HepG2 (cell line): ENCODE results near the gene RAB3D. TPM values are rescaled to one million over a fixed set of nuclear protein-coding genes. Genes with fewer than 3 reads are reported as not detected.

Experiments
- DMTF1 ChIP-seq: sonication (generic); formaldehyde crosslinking; IDR thresholded peaks from 2 replicates; pipeline ENCODE4 v1.4.0; 2020; ENCODE audit warnings: mild to moderate bottlenecking, missing genetic modification reagents
- DRAP1 ChIP-seq: IDR thresholded peaks from 2 replicates; pipeline ENCODE4 v1.6.1; 2016; ENCODE audit warnings: missing genetic modification reagents, missing compliant biosample characterization
- EED ChIP-seq: sonication (generic); formaldehyde crosslinking; IDR thresholded peaks from 2 replicates; pipeline ENCODE4 v1.5.0; 2020; ENCODE audit warnings: mild to moderate bottlenecking, missing genetic modification reagents
- ELF1 ChIP-seq: sonication (generic); formaldehyde crosslinking; IDR thresholded peaks from 2 replicates; pipeline ENCODE4 v1.4.0; 2020; ENCODE audit warnings: missing genetic modification reagents
- FUBP1 ChIP-seq: sonication (generic); formaldehyde crosslinking; IDR thresholded peaks from 2 replicates; pipeline ENCODE4 v1.5.1; 2020; ENCODE audit warnings: missing genetic modification reagents, mild to moderate bottlenecking, borderline replicate concordance
- NFKBIZ ChIP-seq: IDR thresholded peaks from 2 replicates; pipeline ENCODE4 v1.6.1; 2018; ENCODE audit warnings: missing genetic modification reagents, missing compliant biosample characterization
- NFYB ChIP-seq: sonication (generic); formaldehyde crosslinking; IDR thresholded peaks from 2 replicates; pipeline ENCODE4 v1.4.0; 2020; ENCODE audit warnings: missing genetic modification reagents
- PCBP2 ChIP-seq: fragments of 200-400 bp; formaldehyde crosslinking; optimal IDR thresholded peaks from 2 replicates; pipeline ENCODE3; 2018; ENCODE audit warnings: low read length, low read depth; ENCODE audit not compliant: poor library complexity, severe bottlenecking
- SRSF9 ChIP-seq: fragments of 200-400 bp; formaldehyde crosslinking; IDR thresholded peaks from 2 replicates; pipeline ENCODE4 v1.6.1; 2018; ENCODE audit warnings: borderline replicate concordance, mild to moderate bottlenecking, low read depth, low read length; ENCODE audit not compliant: insufficient read depth, poor library complexity, severe bottlenecking
- TCF7 ChIP-seq: sonication (generic); IDR thresholded peaks from 2 replicates; pipeline ENCODE4 v1.6.1; 2016; ENCODE audit warnings: antibody characterized with exemption, low read depth
- TEAD3 ChIP-seq: optimal IDR thresholded peaks from 2 replicates; pipeline ENCODE3; 2016; ENCODE audit warnings: borderline replicate concordance
- TFAP4 ChIP-seq: sonication (generic); IDR thresholded peaks from 2 replicates; pipeline ENCODE4 v1.6.1; 2016; ENCODE audit warnings: low read depth, borderline replicate concordance
- ZFAT ChIP-seq: sonication (generic); formaldehyde crosslinking; conservative IDR thresholded peaks from 2 replicates; pipeline ENCODE4 v1.8.1; 2023; ENCODE audit warnings: missing genetic modification reagents, inconsistent platforms
- ZNF143 ChIP-seq: sonication (generic); formaldehyde crosslinking; IDR thresholded peaks from 2 replicates; pipeline ENCODE4 v1.4.0; 2020; ENCODE audit warnings: missing genetic modification reagents
- ZNF160 ChIP-seq: sonication (generic); formaldehyde crosslinking; IDR thresholded peaks from 2 replicates; pipeline ENCODE4 v1.8.0; 2022; ENCODE audit warnings: mild to moderate bottlenecking, inconsistent platforms, missing genetic modification reagents
- ZNF18 ChIP-seq: sonication (generic); formaldehyde crosslinking; IDR thresholded peaks from 2 replicates; pipeline ENCODE4 v1.8.0; 2022; ENCODE audit warnings: mild to moderate bottlenecking, missing genetic modification reagents; ENCODE audit not compliant: insufficient replicate concordance
- ZNF34 ChIP-seq: sonication (generic); formaldehyde crosslinking; IDR thresholded peaks from 2 replicates; pipeline ENCODE4 v1.4.0; 2020; ENCODE audit warnings: mild to moderate bottlenecking, missing genetic modification reagents, borderline replicate concordance
- ZNF543 ChIP-seq: sonication (generic); formaldehyde crosslinking; IDR thresholded peaks from 2 replicates; pipeline ENCODE4 v1.4.0; 2020; ENCODE audit warnings: mild to moderate bottlenecking, missing genetic modification reagents
- ZNF550 ChIP-seq: sonication (generic); formaldehyde crosslinking; IDR thresholded peaks from 2 replicates; pipeline ENCODE4 v1.4.0; 2020; ENCODE audit warnings: mild to moderate bottlenecking, missing genetic modification reagents, borderline replicate concordance
- ZNF563 ChIP-seq: sonication (generic); formaldehyde crosslinking; IDR thresholded peaks from 2 replicates; pipeline ENCODE4 v1.8.0; 2022; ENCODE audit warnings: mild to moderate bottlenecking, moderate library complexity, missing genetic modification reagents
- ZNF629 ChIP-seq: sonication (generic); formaldehyde crosslinking; conservative IDR thresholded peaks from 2 replicates; pipeline ENCODE4 v1.5.0; 2020; ENCODE audit warnings: missing genetic modification reagents
- ZNF776 ChIP-seq: sonication (generic); formaldehyde crosslinking; IDR thresholded peaks from 2 replicates; pipeline ENCODE4 v1.4.0; 2020; ENCODE audit warnings: mild to moderate bottlenecking, missing genetic modification reagents
- ZSCAN21 ChIP-seq: sonication (generic); formaldehyde crosslinking; IDR thresholded peaks from 2 replicates; pipeline ENCODE4 v1.8.0; 2022; ENCODE audit warnings: mild to moderate bottlenecking, missing genetic modification reagents, moderate library complexity, borderline replicate concordance
- polyA plus RNA-seq, 8 experiments: library from polyadenylated mRNA; depleted of rRNA in 3 of 8; stranded (reverse) in 7 of 8; unstranded in 1 of 8; fragments of >200 nt; fragmentation: Illumina TruSeq in 4 of 8; extraction: Trizol in 4 of 8; gene quantifications; 2 replicates each; pipeline versions ENCODE4 v1.2.1 to v1.2.3, GENCODE V29; 2011 to 2016; ENCODE audit warnings: low read depth in 4 of 8, missing spikeins in 1 of 8, mixed read lengths in 1 of 8; ENCODE audit not compliant: insufficient read depth in 1 of 8
- total RNA-seq, 5 experiments: library from RNA; depleted of rRNA; stranded (reverse); fragments of >200 nt; fragmentation: Illumina TruSeq; extraction: Trizol; gene quantifications; 2 replicates each; pipeline ENCODE4 v1.2.3, GENCODE V29; 2016; ENCODE audit warnings: low read depth in 1 of 5

RAB3D gene
- total and polyA plus RNA-seq, 2 of the 13 experiments (the other 11 are each of a cell fraction or from before 2014, with no cell fraction given), result 2.0 to 16.1 TPM

GRCh38 chr19:11339254-11340098 is at the start of gene RAB3D (continued):
- no peak for TF ChIP-seq DMTF1 (CRISPR knock-in tag)
- no peak for TF ChIP-seq ZNF629 (CRISPR knock-in tag)
- TF ChIP-seq ZNF143, result no peak
- no peak for TF ChIP-seq ZNF550 (CRISPR knock-in tag)
- TF ChIP-seq TEAD3 (CRISPR knock-in tag), result no peak
- TF ChIP-seq EED, result no peak
- no peak for TF ChIP-seq ZNF543 (CRISPR knock-in tag)
- no peak for TF ChIP-seq NFYB (CRISPR knock-in tag)
- TF ChIP-seq TFAP4, result 0 out of 2 replicates have a peak, but pooled peaks have one; percentile 4
- no peak for TF ChIP-seq ELF1 (CRISPR knock-in tag)
- TF ChIP-seq TCF7, result no peak
- no peak for TF ChIP-seq SRSF9
- peak; percentile 48 for TF ChIP-seq ZNF18 (CRISPR knock-in tag)
- TF ChIP-seq NFKBIZ (CRISPR knock-in tag), result no peak
- TF ChIP-seq PCBP2, result no peak
- no peak for TF ChIP-seq ZFAT (CRISPR knock-in tag)
- TF ChIP-seq ZNF563, result peak; percentile 41; the same call in 1 of the 2 replicates
- no peak for TF ChIP-seq ZSCAN21 (CRISPR knock-in tag)
- no peak for TF ChIP-seq FUBP1 (CRISPR knock-in tag)
- TF ChIP-seq ZNF34 (CRISPR knock-in tag), result no peak
- no peak for TF ChIP-seq ZNF160 (CRISPR knock-in tag)
- no peak for TF ChIP-seq ZNF776 (CRISPR knock-in tag)
- TF ChIP-seq DRAP1, result peak; percentile 34; the same call in 1 of the 2 replicates
